ENCODE measurements around the gene GSTP1. TPM values are rescaled to one million over a fixed set of nuclear protein-coding genes. Genes with fewer than 3 reads are reported as not detected.

The GSTP1 gene
- total and polyA plus RNA-seq, 9 of the 15 experiments (the other 6 are each of a cell fraction or from before 2014, with no cell fraction given), result 592 to 2,150 (median 1,204) TPM

DNA sequence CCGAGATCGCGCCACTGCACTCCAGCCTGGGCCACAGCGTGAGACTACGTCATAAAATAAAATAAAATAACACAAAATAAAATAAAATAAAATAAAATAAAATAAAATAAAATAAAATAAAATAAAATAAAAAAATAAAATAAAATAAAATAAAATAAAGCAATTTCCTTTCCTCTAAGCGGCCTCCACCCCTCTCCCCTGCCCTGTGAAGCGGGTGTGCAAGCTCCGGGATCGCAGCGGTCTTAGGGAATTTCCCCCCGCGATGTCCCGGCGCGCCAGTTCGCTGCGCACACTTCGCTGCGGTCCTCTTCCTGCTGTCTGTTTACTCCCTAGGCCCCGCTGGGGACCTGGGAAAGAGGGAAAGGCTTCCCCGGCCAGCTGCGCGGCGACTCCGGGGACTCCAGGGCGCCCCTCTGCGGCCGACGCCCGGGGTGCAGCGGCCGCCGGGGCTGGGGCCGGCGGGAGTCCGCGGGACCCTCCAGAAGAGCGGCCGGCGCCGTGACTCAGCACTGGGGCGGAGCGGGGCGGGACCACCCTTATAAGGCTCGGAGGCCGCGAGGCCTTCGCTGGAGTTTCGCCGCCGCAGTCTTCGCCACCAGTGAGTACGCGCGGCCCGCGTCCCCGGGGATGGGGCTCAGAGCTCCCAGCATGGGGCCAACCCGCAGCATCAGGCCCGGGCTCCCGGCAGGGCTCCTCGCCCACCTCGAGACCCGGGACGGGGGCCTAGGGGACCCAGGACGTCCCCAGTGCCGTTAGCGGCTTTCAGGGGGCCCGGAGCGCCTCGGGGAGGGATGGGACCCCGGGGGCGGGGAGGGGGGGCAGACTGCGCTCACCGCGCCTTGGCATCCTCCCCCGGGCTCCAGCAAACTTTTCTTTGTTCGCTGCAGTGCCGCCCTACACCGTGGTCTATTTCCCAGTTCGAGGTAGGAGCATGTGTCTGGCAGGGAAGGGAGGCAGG, at the start of gene GSTP1 (continued):
- TF ChIP-seq, protein P1, sequence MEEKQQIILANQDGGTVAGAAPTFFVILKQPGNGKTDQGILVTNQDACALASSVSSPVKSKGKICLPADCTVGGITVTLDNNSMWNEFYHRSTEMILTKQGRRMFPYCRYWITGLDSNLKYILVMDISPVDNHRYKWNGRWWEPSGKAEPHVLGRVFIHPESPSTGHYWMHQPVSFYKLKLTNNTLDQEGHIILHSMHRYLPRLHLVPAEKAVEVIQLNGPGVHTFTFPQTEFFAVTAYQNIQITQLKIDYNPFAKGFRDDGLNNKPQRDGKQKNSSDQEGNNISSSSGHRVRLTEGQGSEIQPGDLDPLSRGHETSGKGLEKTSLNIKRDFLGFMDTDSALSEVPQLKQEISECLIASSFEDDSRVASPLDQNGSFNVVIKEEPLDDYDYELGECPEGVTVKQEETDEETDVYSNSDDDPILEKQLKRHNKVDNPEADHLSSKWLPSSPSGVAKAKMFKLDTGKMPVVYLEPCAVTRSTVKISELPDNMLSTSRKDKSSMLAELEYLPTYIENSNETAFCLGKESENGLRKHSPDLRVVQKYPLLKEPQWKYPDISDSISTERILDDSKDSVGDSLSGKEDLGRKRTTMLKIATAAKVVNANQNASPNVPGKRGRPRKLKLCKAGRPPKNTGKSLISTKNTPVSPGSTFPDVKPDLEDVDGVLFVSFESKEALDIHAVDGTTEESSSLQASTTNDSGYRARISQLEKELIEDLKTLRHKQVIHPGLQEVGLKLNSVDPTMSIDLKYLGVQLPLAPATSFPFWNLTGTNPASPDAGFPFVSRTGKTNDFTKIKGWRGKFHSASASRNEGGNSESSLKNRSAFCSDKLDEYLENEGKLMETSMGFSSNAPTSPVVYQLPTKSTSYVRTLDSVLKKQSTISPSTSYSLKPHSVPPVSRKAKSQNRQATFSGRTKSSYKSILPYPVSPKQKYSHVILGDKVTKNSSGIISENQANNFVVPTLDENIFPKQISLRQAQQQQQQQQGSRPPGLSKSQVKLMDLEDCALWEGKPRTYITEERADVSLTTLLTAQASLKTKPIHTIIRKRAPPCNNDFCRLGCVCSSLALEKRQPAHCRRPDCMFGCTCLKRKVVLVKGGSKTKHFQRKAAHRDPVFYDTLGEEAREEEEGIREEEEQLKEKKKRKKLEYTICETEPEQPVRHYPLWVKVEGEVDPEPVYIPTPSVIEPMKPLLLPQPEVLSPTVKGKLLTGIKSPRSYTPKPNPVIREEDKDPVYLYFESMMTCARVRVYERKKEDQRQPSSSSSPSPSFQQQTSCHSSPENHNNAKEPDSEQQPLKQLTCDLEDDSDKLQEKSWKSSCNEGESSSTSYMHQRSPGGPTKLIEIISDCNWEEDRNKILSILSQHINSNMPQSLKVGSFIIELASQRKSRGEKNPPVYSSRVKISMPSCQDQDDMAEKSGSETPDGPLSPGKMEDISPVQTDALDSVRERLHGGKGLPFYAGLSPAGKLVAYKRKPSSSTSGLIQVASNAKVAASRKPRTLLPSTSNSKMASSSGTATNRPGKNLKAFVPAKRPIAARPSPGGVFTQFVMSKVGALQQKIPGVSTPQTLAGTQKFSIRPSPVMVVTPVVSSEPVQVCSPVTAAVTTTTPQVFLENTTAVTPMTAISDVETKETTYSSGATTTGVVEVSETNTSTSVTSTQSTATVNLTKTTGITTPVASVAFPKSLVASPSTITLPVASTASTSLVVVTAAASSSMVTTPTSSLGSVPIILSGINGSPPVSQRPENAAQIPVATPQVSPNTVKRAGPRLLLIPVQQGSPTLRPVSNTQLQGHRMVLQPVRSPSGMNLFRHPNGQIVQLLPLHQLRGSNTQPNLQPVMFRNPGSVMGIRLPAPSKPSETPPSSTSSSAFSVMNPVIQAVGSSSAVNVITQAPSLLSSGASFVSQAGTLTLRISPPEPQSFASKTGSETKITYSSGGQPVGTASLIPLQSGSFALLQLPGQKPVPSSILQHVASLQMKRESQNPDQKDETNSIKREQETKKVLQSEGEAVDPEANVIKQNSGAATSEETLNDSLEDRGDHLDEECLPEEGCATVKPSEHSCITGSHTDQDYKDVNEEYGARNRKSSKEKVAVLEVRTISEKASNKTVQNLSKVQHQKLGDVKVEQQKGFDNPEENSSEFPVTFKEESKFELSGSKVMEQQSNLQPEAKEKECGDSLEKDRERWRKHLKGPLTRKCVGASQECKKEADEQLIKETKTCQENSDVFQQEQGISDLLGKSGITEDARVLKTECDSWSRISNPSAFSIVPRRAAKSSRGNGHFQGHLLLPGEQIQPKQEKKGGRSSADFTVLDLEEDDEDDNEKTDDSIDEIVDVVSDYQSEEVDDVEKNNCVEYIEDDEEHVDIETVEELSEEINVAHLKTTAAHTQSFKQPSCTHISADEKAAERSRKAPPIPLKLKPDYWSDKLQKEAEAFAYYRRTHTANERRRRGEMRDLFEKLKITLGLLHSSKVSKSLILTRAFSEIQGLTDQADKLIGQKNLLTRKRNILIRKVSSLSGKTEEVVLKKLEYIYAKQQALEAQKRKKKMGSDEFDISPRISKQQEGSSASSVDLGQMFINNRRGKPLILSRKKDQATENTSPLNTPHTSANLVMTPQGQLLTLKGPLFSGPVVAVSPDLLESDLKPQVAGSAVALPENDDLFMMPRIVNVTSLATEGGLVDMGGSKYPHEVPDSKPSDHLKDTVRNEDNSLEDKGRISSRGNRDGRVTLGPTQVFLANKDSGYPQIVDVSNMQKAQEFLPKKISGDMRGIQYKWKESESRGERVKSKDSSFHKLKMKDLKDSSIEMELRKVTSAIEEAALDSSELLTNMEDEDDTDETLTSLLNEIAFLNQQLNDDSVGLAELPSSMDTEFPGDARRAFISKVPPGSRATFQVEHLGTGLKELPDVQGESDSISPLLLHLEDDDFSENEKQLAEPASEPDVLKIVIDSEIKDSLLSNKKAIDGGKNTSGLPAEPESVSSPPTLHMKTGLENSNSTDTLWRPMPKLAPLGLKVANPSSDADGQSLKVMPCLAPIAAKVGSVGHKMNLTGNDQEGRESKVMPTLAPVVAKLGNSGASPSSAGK (IDR thresholded peaks at IDR 0.05), result no peak; the same call in 1 of the 2 replicates
- TF ChIP-seq ZFPM2 (CRISPR knock-in tag; IDR thresholded peaks at IDR 0.05), result no peak
- peak; percentile 96 for TF ChIP-seq CCNT2 (IDR thresholded peaks at IDR 0.05; ENCODE audit: borderline replicate concordance, extremely low read depth, insufficient read length, low read depth, low read length)
- peak; percentile 62; the same call in 1 of the 2 replicates for TF ChIP-seq POLR2AphosphoS2 (IDR thresholded peaks at IDR 0.05; ENCODE audit: low read length)
- peak; percentile 86 for TF ChIP-seq TAF1 (IDR thresholded peaks at IDR 0.05; ENCODE audit: control insufficient read depth, extremely low read depth, insufficient read depth, low read length, severe bottlenecking)
- TF ChIP-seq CEBPG (CRISPR knock-in tag; IDR thresholded peaks at IDR 0.05), result 0 out of 2 replicates have a peak, but pooled peaks have one; percentile 13
- TF ChIP-seq CEBPG (tag; conservative IDR thresholded peaks at IDR 0.05 in 1 of 2, IDR thresholded peaks at IDR 0.05 in 1 of 2), result no peak
- TF ChIP-seq BCOR (IDR thresholded peaks at IDR 0.05), result no peak
- 0 out of 2 replicates have a peak, but pooled peaks have one; percentile 5 for TF ChIP-seq TAF7 (tag; IDR thresholded peaks at IDR 0.05)
- no peak for TF ChIP-seq NCOA1 (IDR thresholded peaks at IDR 0.05; ENCODE audit: low read depth)
- TF ChIP-seq, protein P2, sequence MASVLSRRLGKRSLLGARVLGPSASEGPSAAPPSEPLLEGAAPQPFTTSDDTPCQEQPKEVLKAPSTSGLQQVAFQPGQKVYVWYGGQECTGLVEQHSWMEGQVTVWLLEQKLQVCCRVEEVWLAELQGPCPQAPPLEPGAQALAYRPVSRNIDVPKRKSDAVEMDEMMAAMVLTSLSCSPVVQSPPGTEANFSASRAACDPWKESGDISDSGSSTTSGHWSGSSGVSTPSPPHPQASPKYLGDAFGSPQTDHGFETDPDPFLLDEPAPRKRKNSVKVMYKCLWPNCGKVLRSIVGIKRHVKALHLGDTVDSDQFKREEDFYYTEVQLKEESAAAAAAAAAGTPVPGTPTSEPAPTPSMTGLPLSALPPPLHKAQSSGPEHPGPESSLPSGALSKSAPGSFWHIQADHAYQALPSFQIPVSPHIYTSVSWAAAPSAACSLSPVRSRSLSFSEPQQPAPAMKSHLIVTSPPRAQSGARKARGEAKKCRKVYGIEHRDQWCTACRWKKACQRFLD (CRISPR knock-in tag; IDR thresholded peaks at IDR 0.05), result peak; percentile 83
